ENCODE data around the gene KIF23. TPM values are rescaled to one million over a fixed set of nuclear protein-coding genes. Genes with fewer than 3 reads are reported as not detected.

Gene KIF23
- total and polyA plus RNA-seq, 8 donors, result 2.1 to 26.3 (median 8.7) TPM

DNA sequence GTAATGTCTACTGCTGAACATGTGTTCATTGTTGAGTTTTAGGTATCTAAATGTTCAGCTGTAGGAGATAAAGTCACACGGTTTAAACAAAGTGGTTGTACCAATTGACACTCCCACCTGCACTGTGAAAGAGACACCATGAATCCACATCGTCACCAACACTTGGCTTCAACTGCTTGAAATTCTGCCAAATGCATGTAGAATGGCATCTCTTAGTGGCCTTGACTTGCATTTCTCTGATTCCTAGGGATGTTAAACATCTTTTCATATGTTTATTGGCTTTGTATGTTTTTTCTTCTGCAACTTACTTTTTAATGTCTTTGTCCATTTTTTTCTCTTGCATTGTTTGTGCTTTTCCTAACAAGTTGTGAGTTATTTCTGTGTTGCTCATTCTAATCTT is 81.9 kb downstream of the KIF23 start:
- Histone ChIP-seq H3K27me3 (no peaks in the 10 kb centered on the region), H3K4me3 (no peak overlapping the region), H3K27ac (no peak overlapping the region), H3K9me3 (peaks cover 0 to 5% (median 0%) of the 10 kb centered on the region in 4 donors), H3K36me3 (no peaks in the 10 kb centered on the region), H3K4me1 (no peaks in the 10 kb centered on the region)
- 33 to 53% (median 42%) methylated on average over 2 of the region's 2 CpGs for WGBS, 5 donors
- intact Hi-C loops (cut with DNase I; ENCODE audit: low total_unique reads), result no loop called here
- TF ChIP-seq EP300 (IDR thresholded peaks at IDR 0.05), result no peak
- no peak for TF ChIP-seq POLR2A (IDR thresholded peaks at IDR 0.05)
- TF ChIP-seq, protein P1, sequence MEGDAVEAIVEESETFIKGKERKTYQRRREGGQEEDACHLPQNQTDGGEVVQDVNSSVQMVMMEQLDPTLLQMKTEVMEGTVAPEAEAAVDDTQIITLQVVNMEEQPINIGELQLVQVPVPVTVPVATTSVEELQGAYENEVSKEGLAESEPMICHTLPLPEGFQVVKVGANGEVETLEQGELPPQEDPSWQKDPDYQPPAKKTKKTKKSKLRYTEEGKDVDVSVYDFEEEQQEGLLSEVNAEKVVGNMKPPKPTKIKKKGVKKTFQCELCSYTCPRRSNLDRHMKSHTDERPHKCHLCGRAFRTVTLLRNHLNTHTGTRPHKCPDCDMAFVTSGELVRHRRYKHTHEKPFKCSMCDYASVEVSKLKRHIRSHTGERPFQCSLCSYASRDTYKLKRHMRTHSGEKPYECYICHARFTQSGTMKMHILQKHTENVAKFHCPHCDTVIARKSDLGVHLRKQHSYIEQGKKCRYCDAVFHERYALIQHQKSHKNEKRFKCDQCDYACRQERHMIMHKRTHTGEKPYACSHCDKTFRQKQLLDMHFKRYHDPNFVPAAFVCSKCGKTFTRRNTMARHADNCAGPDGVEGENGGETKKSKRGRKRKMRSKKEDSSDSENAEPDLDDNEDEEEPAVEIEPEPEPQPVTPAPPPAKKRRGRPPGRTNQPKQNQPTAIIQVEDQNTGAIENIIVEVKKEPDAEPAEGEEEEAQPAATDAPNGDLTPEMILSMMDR (IDR thresholded peaks at IDR 0.05), result no peak
- no peak for TF ChIP-seq POLR2AphosphoS5 (IDR thresholded peaks at IDR 0.05)
- DNase-seq, result no peak

DNA sequence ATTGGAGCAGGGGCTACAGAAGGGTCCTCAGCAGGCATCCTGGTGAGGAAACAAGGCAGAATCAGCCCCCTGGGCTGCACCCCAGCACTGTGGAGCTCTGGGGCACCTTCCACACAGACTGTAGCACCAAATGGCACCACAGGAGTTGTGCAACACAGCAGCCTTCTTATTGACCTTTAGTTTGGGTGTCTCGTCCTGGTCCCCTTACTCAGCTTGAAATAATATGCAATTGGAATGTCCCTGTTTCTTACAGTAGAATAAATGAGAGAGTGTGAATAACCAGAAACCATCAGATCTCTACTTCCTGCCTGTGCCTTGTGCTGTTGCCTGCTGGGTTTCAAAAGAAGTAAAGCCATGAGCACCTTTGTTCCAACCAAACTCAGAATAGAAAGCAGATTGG is 82.9 kb downstream of the KIF23 start:
- 83 to 93% (median 90%) methylated on average over 1 of the region's 1 CpG for WGBS, 5 donors
- H3K9me3 ChIP-seq, result no peaks in the 10 kb centered on the region

DNA sequence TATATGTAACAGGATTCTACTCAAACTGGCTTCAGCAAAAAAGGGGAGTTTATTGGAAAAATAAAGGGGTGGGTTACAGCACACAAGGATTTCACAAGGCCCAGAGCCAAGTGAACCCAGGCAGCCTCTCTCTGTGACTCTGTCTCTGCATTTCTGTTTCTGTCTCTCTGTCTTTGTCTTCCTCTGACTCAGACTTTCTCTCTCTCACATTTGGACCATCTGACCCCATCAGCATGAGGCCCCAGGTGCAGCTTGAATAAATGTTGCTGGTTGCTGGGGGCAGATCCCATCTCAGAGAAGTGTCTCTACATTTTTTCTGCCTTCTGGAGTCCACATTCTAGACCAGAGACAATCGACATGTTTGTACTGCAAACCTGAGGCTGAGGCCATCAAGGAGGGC is 83.5 kb downstream of the KIF23 start:
- intact Hi-C loops (cut with DNase I; ENCODE audit: low total_unique reads), result no loop called here
- no peak for DNase-seq
- H3K9me3 ChIP-seq, result no peaks in the 10 kb centered on the region
- no peaks in the 10 kb centered on the region for H3K27me3 ChIP-seq
- H3K4me1 ChIP-seq, result no peaks in the 10 kb centered on the region
- H3K27ac ChIP-seq, result no peak overlapping the region
- no peaks in the 10 kb centered on the region for H3K36me3 ChIP-seq
- no peak for TF ChIP-seq POLR2AphosphoS5 (IDR thresholded peaks at IDR 0.05)
- TF ChIP-seq POLR2A (IDR thresholded peaks at IDR 0.05), result no peak
- TF ChIP-seq, protein P1 (IDR thresholded peaks at IDR 0.05), result no peak
- no peak for TF ChIP-seq EP300 (IDR thresholded peaks at IDR 0.05)
- H3K4me3 ChIP-seq, result no peak overlapping the region
- 65 to 100% (median 80%) methylated on average over 1 of the region's 1 CpG for WGBS, 5 donors

More for the DNA sequence above, 82.9 kb downstream of the KIF23 start:
- DNase-seq, result no peak
- Histone ChIP-seq H3K36me3 (no peaks in the 10 kb centered on the region), H3K27ac (no peak overlapping the region), H3K27me3 (no peaks in the 10 kb centered on the region), H3K4me1 (no peaks in the 10 kb centered on the region), H3K4me3 (no peak overlapping the region)
- TF ChIP-seq POLR2AphosphoS5 (IDR thresholded peaks at IDR 0.05) (no peak), POLR2A (IDR thresholded peaks at IDR 0.05) (no peak), EP300 (IDR thresholded peaks at IDR 0.05) (no peak)
- TF ChIP-seq, protein P1 (IDR thresholded peaks at IDR 0.05), result no peak
- intact Hi-C loops (cut with DNase I; ENCODE audit: low total_unique reads), result no loop called here

Small RNA genes lying within 50 kb of the gene (small RNA-seq; reads per million reads assigned to genes)
- gene RF00012, result 0 reads per million in 4 donors

Other genes with a start within 250 kb of the KIF23 start
- gene PAQR5, start 115.4 kb upstream of the KIF23 start, total RNA-seq, result 10 to 100 TPM in 3 of 5 donors, 1 to 10 TPM in 1, not detected in 1; 4.6 to 37.9 (median 14.3) TPM
- 1 to 10 TPM; 3.6 to 7.5 (median 4.4) TPM for gene PAQR5, start 115.4 kb upstream of the KIF23 start, polyA plus RNA-seq
- gene RPLP1, start 38.5 kb downstream of the KIF23 start, total RNA-seq, result 1,000 to 10,000 TPM in 2 of 5 donors, 100 to 1,000 TPM in 2, 10 to 100 TPM in 1; 99.1 to 1,684 (median 575) TPM
- gene RPLP1, start 38.5 kb downstream of the KIF23 start, polyA plus RNA-seq, result 1,000 to 10,000 TPM; 1,998 to 2,495 (median 2,423) TPM